HCT116 (cell line): Measurements from ENCODE around the gene RALB. TPM values are rescaled to one million over a fixed set of nuclear protein-coding genes. Genes with fewer than 3 reads are reported as not detected.

Experiments used
- ATAC-seq: fragments of 200-7000 bp; cut with Tn5 transposase; 2 replicates; pipeline ENCODE4 v1.9.1; 2020; ENCODE audit warnings: mild to moderate bottlenecking, moderate library complexity
- BruUV-seq: library from RNA; stranded (reverse); fragments of 400-500 nt; replicated peaks from 2 replicates; lab custom pipeline; 2021; lab: Mats Ljungman, UMichigan
- CTCF ChIA-PET: fragments of 300-600 bp; sonication (Branson Sonifier 250); formaldehyde crosslinking; loops from one replicate; lab custom pipeline; 2021; ENCODE audit warnings: antibody characterized with exemption; lab: Charles Lee
- POLR2A ChIA-PET: fragments of 300-600, 350-600 bp; sonication (Branson Sonifier 250); formaldehyde crosslinking; loops from one replicate; lab custom pipeline; 2021; ENCODE audit warnings: antibody characterized with exemption; lab: Charles Lee
- RAD21 ChIA-PET, 2 experiments: fragments of 300-600 bp; sonication (Branson Sonifier 250); formaldehyde crosslinking; loops; one replicate each; lab custom pipeline; 2023; ENCODE audit warnings: low total read pairs in 2 of 2; ENCODE audit not compliant: uncharacterized antibody in 2 of 2, unreplicated experiment in 2 of 2, low non-redundant PET in 1 of 2; lab: Charles Lee
- DNase-seq: peaks from one replicate; pipeline ENCODE4 v3.0.0-alpha.2; 2010; ENCODE audit warnings: low read depth, low spot score
- H2AFZ ChIP-seq: fragments of 200-600 bp; shearing (Covaris generic), sonication (generic); 2 replicates; pipeline ENCODE4 v1.6.1; 2017; ENCODE audit warnings: low read depth, mixed run types, mixed read lengths, antibody characterized with exemption, low read length; ENCODE audit not compliant: poor library complexity, severe bottlenecking
- H3K27ac ChIP-seq: 2 replicates; pipeline ENCODE4 v1.5.1; 2012; ENCODE audit warnings: low read depth, low read length
- H3K27me3 ChIP-seq: fragments of 200-600 bp; sonication (generic); 2 replicates; pipeline ENCODE4 v1.6.1; 2016; ENCODE audit warnings: mixed run types, low read length, mixed read lengths; ENCODE audit not compliant: insufficient read depth
- H3K36me3 ChIP-seq, 2 experiments: fragments of 200-500 bp in 1 of 2; fragments of 200-600 bp in 1 of 2; sonication (Bioruptor generic) in 1 of 2; sonication (generic) in 1 of 2; 2 replicates each; pipeline versions ENCODE4 v1.5.1 to v1.6.1; 2014 to 2016; ENCODE audit warnings: low read length in 2 of 2, inconsistent platforms in 1 of 2, mixed read lengths in 1 of 2, mixed run types in 1 of 2; ENCODE audit not compliant: insufficient read depth in 2 of 2, control insufficient read depth in 1 of 2
- H3K4me1 ChIP-seq, 2 experiments: fragments of 200-600 bp in 1 of 2; sonication (generic) in 1 of 2; 2 replicates each; pipeline versions ENCODE4 v1.5.1 to v1.6.1; 2012 to 2017; ENCODE audit warnings: low read length in 2 of 2, inconsistent platforms in 1 of 2, mild to moderate bottlenecking in 1 of 2, mixed read lengths in 1 of 2, mixed run types in 1 of 2, moderate library complexity in 1 of 2; ENCODE audit not compliant: insufficient read depth in 2 of 2, control insufficient read depth in 1 of 2
- H3K4me2 ChIP-seq: fragments of 200-600 bp; sonication (generic); 2 replicates; pipeline ENCODE4 v1.6.1; 2017; ENCODE audit warnings: mixed run types, low read length, mixed read lengths
- H3K4me3 ChIP-seq, 2 experiments: fragments of 200-600 bp in 1 of 2; sonication (generic) in 1 of 2; replicated peaks in 1 of 2; 2 replicates each; pipeline ENCODE4 v1.5.1; 2011 to 2016; ENCODE audit warnings: low read length in 2 of 2, control low read depth in 1 of 2, low read depth in 1 of 2, mild to moderate bottlenecking in 1 of 2, mixed read lengths in 1 of 2, mixed run types in 1 of 2
- H3K79me2 ChIP-seq: fragments of 200-600 bp; sonication (generic); 2 replicates; pipeline ENCODE4 v1.6.1; 2017; ENCODE audit warnings: mild to moderate bottlenecking, mixed run types, low read length, moderate library complexity, mixed read lengths; ENCODE audit not compliant: insufficient read depth
- H3K9ac ChIP-seq: fragments of 200-600 bp; sonication (generic); 2 replicates; pipeline ENCODE4 v1.6.1; 2016; ENCODE audit warnings: low read length, mixed read lengths
- H3K9me2 ChIP-seq: fragments of 200-600 bp; sonication (generic), shearing (Covaris generic); 2 replicates; pipeline ENCODE4 v1.6.1; 2017; ENCODE audit warnings: mixed run types, mild to moderate bottlenecking, moderate library complexity; ENCODE audit not compliant: insufficient read depth
- H3K9me3 ChIP-seq, 2 experiments: fragments of 200-500 bp in 1 of 2; fragments of 200-600 bp in 1 of 2; sonication (Bioruptor generic) in 1 of 2; sonication (generic) in 1 of 2; 2 replicates each; pipeline ENCODE4 v1.6.1; 2014 to 2017; ENCODE audit warnings: low read length in 2 of 2, mixed read lengths in 2 of 2, inconsistent platforms in 1 of 2, low read depth in 1 of 2, mild to moderate bottlenecking in 1 of 2, mixed run types in 1 of 2, moderate library complexity in 1 of 2; ENCODE audit not compliant: control insufficient read depth in 1 of 2, insufficient read depth in 1 of 2
- H4K20me1 ChIP-seq: fragments of 200-600 bp; sonication (generic), shearing (Covaris generic); 2 replicates; pipeline ENCODE4 v1.6.1; 2017; ENCODE audit warnings: mixed run types, mild to moderate bottlenecking, moderate library complexity; ENCODE audit not compliant: insufficient read depth
- CBX3 ChIP-seq: IDR thresholded peaks from 2 replicates; pipeline ENCODE4 v1.6.1; 2012; ENCODE audit warnings: low read depth
- EGR1 ChIP-seq: IDR thresholded peaks from 2 replicates; pipeline ENCODE4 v1.6.1; 2012; ENCODE audit warnings: low read depth
- EZH2 ChIP-seq: fragments of 200-600 bp; sonication (generic); IDR thresholded peaks from 2 replicates; pipeline ENCODE4 v1.6.1; 2017; ENCODE audit warnings: antibody characterized with exemption, mixed run types
- EZH2phosphoT487 ChIP-seq: fragments of 200-600 bp; IDR thresholded peaks from 2 replicates; pipeline ENCODE4 v1.6.1; 2018; ENCODE audit warnings: antibody characterized with exemption, borderline replicate concordance
- POLR2A ChIP-seq: IDR thresholded peaks from 2 replicates; pipeline ENCODE4 v1.7.0; 2011; ENCODE audit warnings: borderline replicate concordance; ENCODE audit not compliant: insufficient read depth, insufficient read length; ENCODE audit errors: extremely low read depth
- RAD21 ChIP-seq: IDR thresholded peaks from 2 replicates; pipeline ENCODE4 v1.6.1; 2012; ENCODE audit warnings: low read depth, mild to moderate bottlenecking
- SIN3A ChIP-seq: IDR thresholded peaks from 2 replicates; pipeline ENCODE4 v1.6.1; 2012; ENCODE audit warnings: low read depth
- SRF ChIP-seq: IDR thresholded peaks from 2 replicates; pipeline ENCODE4 v1.6.1; 2012; ENCODE audit warnings: low read depth
- YY1 ChIP-seq: IDR thresholded peaks from 2 replicates; pipeline ENCODE4 v1.6.1; 2011; ENCODE audit warnings: low read length, low read depth, moderate library complexity, mild to moderate bottlenecking; ENCODE audit not compliant: insufficient replicate concordance; ENCODE audit errors: extremely low read depth
- ZFX ChIP-seq: fragments of 450-650 bp; IDR thresholded peaks from 2 replicates; pipeline ENCODE4 v1.6.1; 2017
- ZNF274 ChIP-seq: fragments of 200-500 bp; sonication (Bioruptor generic); IDR thresholded peaks from 2 replicates; pipeline ENCODE4 v1.6.1; 2014; ENCODE audit warnings: mild to moderate bottlenecking, low read depth, low read length, inconsistent platforms
- intact Hi-C: fragments of 100-400 bp; cut with micrococcal nuclease; formaldehyde crosslinking; loops from 2 replicates; pipeline ENCODE4 v1.10.0; 2022
- total RNA-seq: library from RNA; stranded (reverse); gene quantifications from one replicate; pipeline ENCODE4 v1.2.1, GENCODE V29; 2021; ENCODE audit not compliant: unreplicated experiment
- TF ChIP-seq, protein P1 (sequence below): IDR thresholded peaks from 2 replicates; pipeline ENCODE4 v1.6.1; 2011; ENCODE audit warnings: mild to moderate bottlenecking, low read length, moderate library complexity; ENCODE audit not compliant: insufficient replicate concordance; ENCODE audit errors: extremely low read depth
- TF ChIP-seq, protein P2 (sequence below): IDR thresholded peaks from 2 replicates; pipeline ENCODE4 v1.6.1; 2012

RALB gene
- total RNA-seq, 1 experiment from 2014 or later, result 42.8 TPM

DNA sequence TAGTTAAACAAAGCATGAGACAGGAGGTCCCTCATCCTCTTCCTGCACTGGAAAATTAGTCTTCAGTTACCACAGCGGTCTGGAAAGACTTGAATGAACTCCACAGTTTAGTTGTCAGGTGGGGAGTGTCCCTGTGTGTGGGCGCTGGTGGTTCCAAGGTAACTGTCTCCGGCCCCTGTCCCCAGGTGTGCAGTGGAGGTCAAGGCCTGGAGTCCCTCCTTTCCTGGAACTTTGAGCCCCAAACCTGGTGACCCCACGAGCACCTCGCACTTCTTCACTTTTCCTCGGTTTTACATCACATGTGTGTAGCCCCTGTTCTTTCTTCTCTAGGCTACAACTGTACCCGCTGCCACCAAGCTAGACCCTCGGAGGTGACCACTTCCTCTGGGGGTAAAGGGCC, 65.3 kb downstream of the RALB start:
- intact Hi-C loops, result no loop called here
- Histone ChIP-seq H4K20me1 (no peaks in the 10 kb centered on the region), H3K9me2 (no peaks in the 10 kb centered on the region), H2AFZ (no peak overlapping the region), H3K4me2 (no peak overlapping the region), H3K9ac (no peak overlapping the region), H3K4me1 (peaks cover 2 to 17% of the 10 kb centered on the region in 2 experiments; a peak in 3 of 4 replicates), H3K9me3 (no peaks in the 10 kb centered on the region), H3K27me3 (no peaks in the 10 kb centered on the region), H3K36me3 (no peaks in the 10 kb centered on the region), H3K27ac (no peak overlapping the region), H3K79me2 (no peaks in the 10 kb centered on the region), H3K4me3 (no peak overlapping the region)
- RAD21 ChIA-PET, result no interaction called here
- no TSS peak for BruUV-seq
- CTCF ChIA-PET, result no interaction called here
- DNase-seq (no peak), ATAC-seq (no peak)
- POLR2A ChIA-PET, result no interaction called here
- TF ChIP-seq SRF, result no peak
- TF ChIP-seq ZFX, result no peak
- no peak for TF ChIP-seq EZH2phosphoT487
- no peak for TF ChIP-seq POLR2A

DNA sequence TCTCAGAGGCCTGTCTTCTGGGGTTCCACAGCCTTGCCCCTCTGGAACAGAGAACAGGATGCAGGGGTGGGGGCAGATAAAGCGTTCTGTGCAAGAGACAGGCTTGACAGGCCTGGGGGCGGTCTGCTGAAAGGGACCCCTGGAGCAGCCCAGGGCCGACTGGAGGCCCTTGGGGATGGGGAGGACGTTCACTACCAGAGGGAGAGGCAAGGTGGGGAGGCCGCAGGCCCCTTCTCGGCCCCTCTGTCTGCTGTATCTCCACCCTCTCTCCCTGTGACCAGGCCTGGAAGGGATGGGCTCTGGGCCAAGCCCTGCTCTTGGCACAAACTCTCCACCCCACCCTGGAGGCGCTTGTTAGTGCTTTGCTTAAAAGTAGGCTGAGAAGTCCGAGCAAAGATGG, 66.0 kb downstream of the RALB start:
- H3K9me3 ChIP-seq, result no peaks in the 10 kb centered on the region
- H3K4me2 ChIP-seq, result no peak overlapping the region
- no peak overlapping the region for H3K9ac ChIP-seq
- H3K79me2 ChIP-seq, result no peaks in the 10 kb centered on the region
- no peak for ATAC-seq
- H3K4me3 ChIP-seq, result no peak overlapping the region
- H4K20me1 ChIP-seq, result no peaks in the 10 kb centered on the region
- no peaks in the 10 kb centered on the region for H3K9me2 ChIP-seq
- CTCF ChIA-PET, result no interaction called here
- TF ChIP-seq SIN3A (no peak), YY1 (no peak), EGR1 (no peak), CBX3 (no peak), ZFX (no peak), POLR2A (no peak), EZH2 (no peak), RAD21 (no peak), ZNF274 (no peak), SRF (no peak)
- TF ChIP-seq, protein P1, sequence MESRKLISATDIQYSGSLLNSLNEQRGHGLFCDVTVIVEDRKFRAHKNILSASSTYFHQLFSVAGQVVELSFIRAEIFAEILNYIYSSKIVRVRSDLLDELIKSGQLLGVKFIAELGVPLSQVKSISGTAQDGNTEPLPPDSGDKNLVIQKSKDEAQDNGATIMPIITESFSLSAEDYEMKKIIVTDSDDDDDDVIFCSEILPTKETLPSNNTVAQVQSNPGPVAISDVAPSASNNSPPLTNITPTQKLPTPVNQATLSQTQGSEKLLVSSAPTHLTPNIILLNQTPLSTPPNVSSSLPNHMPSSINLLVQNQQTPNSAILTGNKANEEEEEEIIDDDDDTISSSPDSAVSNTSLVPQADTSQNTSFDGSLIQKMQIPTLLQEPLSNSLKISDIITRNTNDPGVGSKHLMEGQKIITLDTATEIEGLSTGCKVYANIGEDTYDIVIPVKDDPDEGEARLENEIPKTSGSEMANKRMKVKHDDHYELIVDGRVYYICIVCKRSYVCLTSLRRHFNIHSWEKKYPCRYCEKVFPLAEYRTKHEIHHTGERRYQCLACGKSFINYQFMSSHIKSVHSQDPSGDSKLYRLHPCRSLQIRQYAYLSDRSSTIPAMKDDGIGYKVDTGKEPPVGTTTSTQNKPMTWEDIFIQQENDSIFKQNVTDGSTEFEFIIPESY, result no peak
- TF ChIP-seq, protein P2, sequence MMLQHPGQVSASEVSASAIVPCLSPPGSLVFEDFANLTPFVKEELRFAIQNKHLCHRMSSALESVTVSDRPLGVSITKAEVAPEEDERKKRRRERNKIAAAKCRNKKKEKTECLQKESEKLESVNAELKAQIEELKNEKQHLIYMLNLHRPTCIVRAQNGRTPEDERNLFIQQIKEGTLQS, result no peak
- H3K4me1 ChIP-seq, result peaks cover 2 to 10% of the 10 kb centered on the region in 2 experiments; a peak in 3 of 4 replicates
- BruUV-seq, result no TSS peak
- H3K27ac ChIP-seq, result no peak overlapping the region
- intact Hi-C loops, result no loop called here
- no peaks in the 10 kb centered on the region for H3K36me3 ChIP-seq
- POLR2A ChIA-PET, result no interaction called here
- RAD21 ChIA-PET, result no interaction called here
- no peak overlapping the region for H2AFZ ChIP-seq
- no peaks in the 10 kb centered on the region for H3K27me3 ChIP-seq
- DNase-seq, result no peak
